NK-92 (cell line): ENCODE measurements around the gene ASTE1.
"Not testable (repeated sequence)": the region's sequence is repeated elsewhere in the genome, so short reads cannot be mapped to it uniquely, and the experiment has no call there.

Experiments used
- DNase-seq: peaks from one replicate; lab custom pipeline; 2025; ENCODE audit not compliant: unreplicated experiment; lab: John Stamatoyannopoulos, UW

ASTE1 gene

GRCh38 chr3:131009698-131010097, 16.9 kb downstream of the ASTE1 start:
- DNase-seq, result no peak

GRCh38 chr3:131008326-131008725, 18.3 kb downstream of the ASTE1 start:
- DNase-seq, result no peak

GRCh38 chr3:131007782-131008181, 18.8 kb downstream of the ASTE1 start:
- no peak for DNase-seq

GRCh38 chr3:131007256-131007655, 19.4 kb downstream of the ASTE1 start:
- no peak for DNase-seq

GRCh38 chr3:131004603-131005002, 22.0 kb downstream of the ASTE1 start:
- no peak for DNase-seq

GRCh38 chr3:131001071-131001470, 25.6 kb downstream of the ASTE1 start:
- no peak for DNase-seq

GRCh38 chr3:130997289-130997688, 29.3 kb downstream of the ASTE1 start:
- DNase-seq, result no peak

- no peak for DNase-seq
These were observed 34.3 kb downstream of the ASTE1 start for GRCh38 chr3:130992344-130992743.

- no peak for DNase-seq
These were observed 35.5 kb downstream of the ASTE1 start for GRCh38 chr3:130991126-130991525.

GRCh38 chr3:130990282-130990681, 36.3 kb downstream of the ASTE1 start:
- no peak for DNase-seq

- no peak for DNase-seq
These were observed 45.2 kb downstream of the ASTE1 start for GRCh38 chr3:130981469-130981868.

- no peak for DNase-seq
These were observed 47.5 kb downstream of the ASTE1 start for GRCh38 chr3:130979117-130979516.

GRCh38 chr3:130976706-130977105, 49.9 kb downstream of the ASTE1 start:
- DNase-seq, result no peak

GRCh38 chr3:130975251-130975650, 51.4 kb downstream of the ASTE1 start:
- DNase-seq, result no peak

GRCh38 chr3:130974201-130974600, 52.4 kb downstream of the ASTE1 start:
- DNase-seq, result no peak

GRCh38 chr3:130973406-130973805, 53.2 kb downstream of the ASTE1 start:
- DNase-seq, result no peak

- DNase-seq, result not testable (repeated sequence)
These were observed 54.0 kb downstream of the ASTE1 start for GRCh38 chr3:130972592-130972991.

- DNase-seq, result no peak
These were observed 55.4 kb downstream of the ASTE1 start for GRCh38 chr3:130971208-130971607.

- DNase-seq, result no peak
These were observed 57.0 kb downstream of the ASTE1 start for GRCh38 chr3:130969621-130970020.

GRCh38 chr3:130968221-130968620, 58.4 kb downstream of the ASTE1 start:
- no peak for DNase-seq

GRCh38 chr3:130967281-130967680, 59.3 kb downstream of the ASTE1 start:
- no peak for DNase-seq

GRCh38 chr3:130963878-130964277, 62.7 kb downstream of the ASTE1 start:
- DNase-seq, result no peak
